Activated gamma-delta T cell treated with anti-CD3 and anti-CD28 coated beads, Interleukin-2, amount 50 U/mL, for 16 hours (primary cell): ENCODE measurements around the gene PTBP3.
"Not testable (repeated sequence)": the region's sequence is repeated elsewhere in the genome, so short reads cannot be mapped to it uniquely, and the experiment has no call there.

ENCODE experiments used
- DNase-seq: peaks from one replicate; pipeline ENCODE4 v3.0.0-alpha.2; 2020; ENCODE audit warnings: low read depth

The PTBP3 gene

GRCh38 chr9:112322701-112323377, 10.6 kb downstream of the PTBP3 start:
- no peak for DNase-seq

- DNase-seq, result no peak
Measured at GRCh38 chr9:112316258-112316943, 17.0 kb downstream of the PTBP3 start.

- no peak for DNase-seq
Measured at GRCh38 chr9:112315331-112316257, 17.8 kb downstream of the PTBP3 start.

DNA sequence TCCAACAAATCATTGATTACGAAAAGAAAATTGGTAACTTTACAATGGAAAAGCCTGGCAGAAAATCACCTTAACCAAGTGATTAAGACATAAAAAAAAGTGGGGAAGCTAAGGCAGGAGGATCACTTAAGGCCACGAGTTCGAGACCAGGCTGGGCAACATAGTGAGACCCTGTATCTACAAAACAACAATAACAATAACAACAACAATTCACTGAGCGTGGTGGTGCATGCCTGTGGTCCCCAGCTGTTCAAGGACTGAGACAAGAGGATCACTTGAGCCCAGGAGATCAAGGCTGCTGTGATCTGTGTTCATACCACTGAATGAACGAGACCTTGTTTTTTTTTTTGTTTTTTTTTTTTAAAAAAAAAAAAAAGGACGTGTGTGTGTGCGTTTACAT, 21.3 kb downstream of the PTBP3 start:
- DNase-seq, result no peak

- DNase-seq, result no peak
Measured at GRCh38 chr9:112311497-112311896, 21.9 kb downstream of the PTBP3 start.

DNA sequence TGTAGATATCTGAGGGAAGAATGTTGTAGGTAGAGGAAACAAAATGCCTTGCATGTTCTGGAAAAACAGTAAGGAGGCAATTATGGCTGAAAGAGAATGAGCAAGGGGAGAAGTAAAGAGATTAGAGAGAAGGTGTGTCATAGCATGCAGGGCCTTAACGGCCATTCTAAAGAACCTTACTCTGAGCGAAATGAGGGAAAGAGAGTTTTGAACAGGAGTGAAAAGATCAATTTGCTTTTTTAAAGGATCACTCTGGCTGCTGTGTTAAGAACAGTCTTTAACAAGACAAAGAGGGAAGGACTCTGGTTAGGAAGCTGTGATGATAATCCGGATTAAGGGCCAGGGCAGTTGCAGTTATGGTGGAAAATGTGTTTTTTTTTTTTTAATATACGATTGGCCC, 22.6 kb downstream of the PTBP3 start:
- DNase-seq, result no peak

- no peak for DNase-seq
Measured at GRCh38 chr9:112308588-112308987, 24.8 kb downstream of the PTBP3 start.

DNA sequence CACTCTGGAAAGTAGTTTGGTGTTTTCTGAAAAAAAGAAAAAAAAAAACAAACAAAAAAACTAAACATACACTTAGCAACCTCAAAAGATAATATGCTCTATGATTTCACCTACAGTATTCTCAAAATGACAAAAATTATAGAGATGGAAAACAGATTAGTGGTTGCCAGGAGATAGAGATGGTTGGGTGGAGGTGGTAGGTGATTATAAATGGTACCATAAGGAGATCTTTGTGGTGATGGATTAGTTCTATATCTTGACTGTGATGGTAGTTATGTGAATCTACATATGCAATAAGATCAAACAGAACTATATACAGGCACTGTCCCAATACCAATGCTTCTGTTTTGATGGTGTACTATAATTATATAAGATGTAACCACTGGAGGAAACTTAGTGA, 32.0 kb downstream of the PTBP3 start:
- no peak for DNase-seq

GRCh38 chr9:112299514-112299913, 33.9 kb downstream of the PTBP3 start:
- no peak for DNase-seq

DNA sequence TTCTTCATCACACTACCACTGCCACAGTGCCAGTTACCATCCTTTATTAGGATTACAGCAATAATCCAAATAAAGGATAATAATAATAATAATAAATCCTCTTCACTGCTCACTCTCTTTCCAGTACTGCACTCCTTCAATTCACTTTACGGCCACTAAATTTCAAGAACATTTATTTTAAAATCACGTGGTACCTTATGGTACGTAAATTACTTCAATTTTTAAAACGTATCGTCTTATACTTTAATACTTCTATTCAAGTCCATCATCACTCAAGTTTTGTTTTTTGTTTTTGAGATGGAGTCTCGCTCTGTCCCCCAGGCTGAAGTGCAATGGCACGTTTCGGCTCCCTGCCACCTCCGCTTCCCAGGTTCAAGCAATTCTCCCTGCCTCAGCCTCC, 36.5 kb downstream of the PTBP3 start:
- no peak for DNase-seq

- DNase-seq, result no peak
Measured at GRCh38 chr9:112295174-112295573, 38.2 kb downstream of the PTBP3 start.

DNA sequence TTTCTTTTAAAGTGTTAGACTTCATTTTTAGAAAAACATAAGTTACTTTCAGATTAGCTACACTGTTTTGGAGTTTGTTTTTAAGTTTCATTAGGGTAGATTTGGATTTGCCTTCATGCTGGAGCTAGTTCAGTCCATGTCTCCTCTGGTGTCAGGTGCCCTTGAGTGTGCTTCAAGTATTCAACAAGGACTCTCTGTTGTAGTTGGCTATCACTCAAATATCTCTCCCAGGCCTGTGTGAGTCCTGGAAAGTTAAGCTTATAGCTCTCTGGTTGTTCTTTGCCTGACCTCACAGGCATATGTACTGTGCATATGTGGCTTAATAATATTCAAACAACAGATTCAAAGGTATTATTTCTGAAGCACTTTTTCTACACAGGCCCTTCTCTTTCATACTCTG, 45.4 kb downstream of the PTBP3 start:
- DNase-seq, result no peak

GRCh38 chr9:112286926-112287325, 46.5 kb downstream of the PTBP3 start:
- no peak for DNase-seq

GRCh38 chr9:112285056-112285455, 48.4 kb downstream of the PTBP3 start:
- no peak for DNase-seq

DNA sequence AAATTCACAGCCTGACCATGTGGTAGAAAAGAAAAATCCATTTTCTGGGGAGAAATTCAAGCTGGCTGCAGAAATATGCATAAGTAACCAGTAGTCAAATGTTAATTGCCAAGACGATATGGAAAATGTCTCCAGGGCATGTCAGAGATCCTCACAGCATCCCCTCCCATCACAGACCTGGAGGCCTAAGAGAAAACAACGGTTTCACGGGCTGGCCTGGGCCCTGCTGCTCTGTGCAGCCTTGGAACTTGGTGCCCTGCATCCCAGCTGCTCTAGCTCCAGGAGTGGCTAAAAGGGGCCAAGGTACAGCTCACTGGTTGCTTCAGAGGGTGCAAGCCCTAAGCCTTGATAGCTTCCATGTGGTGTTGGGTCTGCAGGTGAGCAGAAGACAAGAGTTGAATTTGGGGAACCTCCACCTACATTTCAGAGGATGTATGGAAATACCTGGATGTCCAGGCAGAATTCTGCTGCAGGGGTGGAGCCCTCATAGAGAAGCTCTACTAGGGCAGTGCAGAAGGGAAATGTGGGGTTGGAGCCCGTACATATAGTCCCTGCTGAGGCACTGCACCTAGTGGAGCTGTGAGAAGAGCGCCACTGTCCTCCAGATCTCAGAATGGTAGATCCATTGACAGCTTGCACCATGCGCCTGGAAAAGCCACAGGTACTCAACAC, 49.7 kb downstream of the PTBP3 start:
- no peak for DNase-seq

DNA sequence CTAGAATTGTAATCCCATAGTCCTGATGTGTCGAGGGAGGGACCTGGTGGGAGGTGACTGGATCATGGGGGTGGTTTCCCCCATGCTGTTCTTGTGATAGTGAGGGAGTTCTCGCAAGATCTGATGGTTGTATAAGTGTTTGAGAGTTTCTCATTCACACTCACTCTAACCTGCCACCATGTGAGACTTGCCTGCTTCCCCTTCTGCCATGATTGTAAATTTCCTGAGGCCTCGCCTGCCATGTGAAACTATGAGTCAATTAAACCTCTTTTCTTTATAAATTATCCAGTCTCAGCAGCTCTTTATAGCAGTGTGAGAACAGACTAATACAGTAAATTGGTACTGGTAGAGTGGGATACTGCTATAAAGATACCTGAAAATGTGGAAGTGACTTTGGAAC, 50.6 kb downstream of the PTBP3 start:
- not testable (repeated sequence) for DNase-seq

DNA sequence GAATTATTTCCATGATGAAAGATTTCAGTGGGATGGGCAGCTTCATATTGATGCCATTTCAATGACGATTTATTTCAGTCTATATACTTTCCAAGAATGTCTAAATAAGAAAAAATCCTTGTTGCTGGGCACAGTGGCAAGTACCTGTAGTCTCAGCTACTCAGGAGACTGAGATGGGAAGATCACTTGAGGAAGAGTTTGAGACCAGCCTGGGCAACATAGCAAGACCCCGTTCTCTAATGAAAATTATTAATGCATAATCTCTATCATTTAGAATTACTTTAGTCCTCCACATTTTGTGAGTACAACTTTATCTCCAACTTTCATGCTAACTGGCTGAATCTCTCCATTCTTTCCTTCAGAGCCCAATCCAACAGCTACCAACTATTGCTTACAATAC, 52.5 kb downstream of the PTBP3 start:
- no peak for DNase-seq

DNA sequence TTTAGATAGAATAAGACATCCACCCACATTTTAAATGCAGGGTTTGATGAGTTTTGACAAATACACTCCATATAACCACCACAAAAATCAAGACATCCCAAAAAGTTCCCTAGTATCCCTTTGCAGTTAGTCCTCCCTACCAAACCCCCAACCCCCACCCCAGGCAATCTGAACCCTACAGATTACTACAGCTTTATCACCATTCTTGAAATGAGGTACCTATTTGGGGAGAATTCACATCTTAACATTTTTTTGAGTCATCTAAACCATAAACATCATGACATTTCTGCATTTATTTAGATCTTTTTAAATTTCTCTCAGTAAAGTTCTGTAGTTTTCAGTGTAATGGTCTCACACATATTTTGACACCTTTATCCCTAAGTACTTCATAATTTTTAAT, 53.9 kb downstream of the PTBP3 start:
- DNase-seq, result no peak

GRCh38 chr9:112278152-112278551, 55.3 kb downstream of the PTBP3 start:
- DNase-seq, result no peak

DNA sequence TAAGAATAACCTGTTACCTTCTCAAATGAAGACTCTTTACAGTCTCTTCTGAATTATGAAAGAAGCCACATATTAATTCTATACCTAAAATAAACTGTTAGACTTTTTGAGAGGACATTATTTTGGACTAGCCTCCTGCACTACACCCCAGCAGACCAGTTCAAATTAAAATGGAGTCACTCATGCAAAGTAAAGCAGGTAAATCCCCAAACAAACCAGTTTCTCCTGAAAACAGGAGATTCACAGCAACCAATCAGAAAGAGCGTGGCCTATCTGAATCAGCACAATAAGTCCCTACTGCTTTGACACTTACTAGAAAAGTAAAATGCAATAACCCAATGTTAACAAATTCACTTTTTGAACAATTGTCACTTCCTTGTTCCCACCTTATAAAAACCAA, 58.8 kb downstream of the PTBP3 start:
- no peak for DNase-seq

DNA sequence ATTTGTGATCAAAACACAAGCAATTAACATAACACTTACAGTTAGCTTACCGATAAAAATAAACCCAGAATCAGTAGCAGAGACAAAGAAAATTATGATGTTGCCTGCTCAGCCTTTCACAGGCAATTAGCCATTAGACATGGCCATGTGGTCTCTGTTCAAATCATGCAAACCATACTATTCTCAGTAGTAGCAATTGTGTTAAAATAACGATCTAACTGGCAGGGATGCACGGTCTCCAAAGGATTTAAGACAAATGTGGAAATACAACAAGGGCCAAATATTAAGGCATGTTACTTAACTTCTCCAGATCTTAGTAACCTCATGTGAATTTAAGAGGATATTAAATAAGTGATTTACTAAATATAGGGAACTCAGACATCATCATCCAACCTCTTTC, 59.5 kb downstream of the PTBP3 start:
- DNase-seq, result no peak

DNA sequence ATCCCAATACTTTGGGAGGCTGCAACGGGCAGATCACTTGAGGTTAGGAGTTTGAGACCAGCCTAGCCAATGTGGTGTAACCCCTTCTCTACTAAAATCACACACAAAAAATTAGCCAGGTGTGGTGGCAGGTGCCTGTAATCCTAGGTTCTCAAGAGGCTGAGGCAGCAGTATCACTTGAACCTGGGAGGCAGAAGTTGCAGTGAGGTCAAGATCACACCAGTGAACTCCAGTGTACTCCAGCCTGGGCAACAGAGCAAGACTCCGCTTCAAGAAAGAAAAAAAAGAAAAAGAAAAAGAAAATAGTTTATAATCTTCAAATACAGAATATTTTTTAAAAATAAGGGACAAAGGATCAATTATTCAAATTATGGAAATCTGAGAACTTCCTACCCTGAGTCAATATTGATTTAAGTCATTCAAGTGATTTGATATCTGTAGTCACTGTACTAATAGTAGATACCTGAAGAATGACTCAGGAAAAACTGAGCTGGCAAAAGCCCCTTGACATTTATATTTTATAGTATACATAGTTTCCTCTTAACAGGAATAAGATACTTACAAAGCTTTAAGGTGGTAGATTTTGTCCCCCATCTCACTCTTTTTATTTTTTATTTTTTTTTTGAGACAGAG, 61.8 kb downstream of the PTBP3 start:
- no peak for DNase-seq
